Measurements from ENCODE around the gene UBE2E2.

Gene UBE2E2

GRCh38 chr3:23553353-23553752 is 350.2 kb downstream of the UBE2E2 start:
- no peak for TF ChIP-seq POLR2AphosphoS5 (IDR thresholded peaks at IDR 0.05; ENCODE audit: low read depth, low read length)
- no peak for TF ChIP-seq FOXP2 (optimal IDR thresholded peaks at IDR 0.05; ENCODE audit: borderline replicate concordance, extremely low read depth, extremely low read length, insufficient read depth)
- TF ChIP-seq TAF1 (IDR thresholded peaks at IDR 0.05; ENCODE audit: borderline replicate concordance, insufficient read depth, low read length), result no peak
- no peak for TF ChIP-seq SIN3A (IDR thresholded peaks at IDR 0.05; ENCODE audit: borderline replicate concordance, insufficient read depth, low read length)
- TF ChIP-seq, protein P1, sequence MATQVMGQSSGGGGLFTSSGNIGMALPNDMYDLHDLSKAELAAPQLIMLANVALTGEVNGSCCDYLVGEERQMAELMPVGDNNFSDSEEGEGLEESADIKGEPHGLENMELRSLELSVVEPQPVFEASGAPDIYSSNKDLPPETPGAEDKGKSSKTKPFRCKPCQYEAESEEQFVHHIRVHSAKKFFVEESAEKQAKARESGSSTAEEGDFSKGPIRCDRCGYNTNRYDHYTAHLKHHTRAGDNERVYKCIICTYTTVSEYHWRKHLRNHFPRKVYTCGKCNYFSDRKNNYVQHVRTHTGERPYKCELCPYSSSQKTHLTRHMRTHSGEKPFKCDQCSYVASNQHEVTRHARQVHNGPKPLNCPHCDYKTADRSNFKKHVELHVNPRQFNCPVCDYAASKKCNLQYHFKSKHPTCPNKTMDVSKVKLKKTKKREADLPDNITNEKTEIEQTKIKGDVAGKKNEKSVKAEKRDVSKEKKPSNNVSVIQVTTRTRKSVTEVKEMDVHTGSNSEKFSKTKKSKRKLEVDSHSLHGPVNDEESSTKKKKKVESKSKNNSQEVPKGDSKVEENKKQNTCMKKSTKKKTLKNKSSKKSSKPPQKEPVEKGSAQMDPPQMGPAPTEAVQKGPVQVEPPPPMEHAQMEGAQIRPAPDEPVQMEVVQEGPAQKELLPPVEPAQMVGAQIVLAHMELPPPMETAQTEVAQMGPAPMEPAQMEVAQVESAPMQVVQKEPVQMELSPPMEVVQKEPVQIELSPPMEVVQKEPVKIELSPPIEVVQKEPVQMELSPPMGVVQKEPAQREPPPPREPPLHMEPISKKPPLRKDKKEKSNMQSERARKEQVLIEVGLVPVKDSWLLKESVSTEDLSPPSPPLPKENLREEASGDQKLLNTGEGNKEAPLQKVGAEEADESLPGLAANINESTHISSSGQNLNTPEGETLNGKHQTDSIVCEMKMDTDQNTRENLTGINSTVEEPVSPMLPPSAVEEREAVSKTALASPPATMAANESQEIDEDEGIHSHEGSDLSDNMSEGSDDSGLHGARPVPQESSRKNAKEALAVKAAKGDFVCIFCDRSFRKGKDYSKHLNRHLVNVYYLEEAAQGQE (IDR thresholded peaks at IDR 0.05; ENCODE audit: insufficient read depth in 1 of 2, low read depth in 2 of 2, low read length in 2 of 2), result no peak

- no peak for TF ChIP-seq FOXP2 (optimal IDR thresholded peaks at IDR 0.05; ENCODE audit: borderline replicate concordance, extremely low read depth, extremely low read length, insufficient read depth)
- no peak for TF ChIP-seq SIN3A (IDR thresholded peaks at IDR 0.05; ENCODE audit: borderline replicate concordance, insufficient read depth, low read length)
- no peak for TF ChIP-seq POLR2AphosphoS5 (IDR thresholded peaks at IDR 0.05; ENCODE audit: low read depth, low read length)
- no peak for TF ChIP-seq TAF1 (IDR thresholded peaks at IDR 0.05; ENCODE audit: borderline replicate concordance, insufficient read depth, low read length)
- TF ChIP-seq, protein P1 (IDR thresholded peaks at IDR 0.05; ENCODE audit: insufficient read depth in 1 of 2, low read depth in 2 of 2, low read length in 2 of 2), result no peak
Measured at GRCh38 chr3:23565041-23565775, 362.1 kb downstream of the UBE2E2 start.

DNA sequence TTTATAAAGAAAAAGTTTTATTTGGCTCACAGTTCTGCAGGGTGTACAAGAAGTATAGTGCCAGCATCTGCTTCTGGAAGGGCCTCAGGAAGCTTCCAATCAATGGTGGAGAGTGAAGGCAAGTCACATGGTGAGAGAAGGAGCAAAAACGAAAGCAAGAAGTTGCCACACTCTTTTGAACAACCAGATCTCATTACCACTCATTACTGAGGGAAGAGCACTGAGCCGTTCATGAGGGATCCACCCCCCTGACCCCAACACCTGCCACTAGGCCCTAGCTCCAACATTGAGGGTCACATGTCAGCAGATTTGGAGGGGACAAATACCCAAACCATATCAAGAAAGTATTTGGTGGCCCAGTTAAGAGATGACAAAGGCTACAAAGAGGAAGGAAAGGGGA is 363.4 kb downstream of the UBE2E2 start:
- TF ChIP-seq POLR2AphosphoS5 (IDR thresholded peaks at IDR 0.05; ENCODE audit: low read depth, low read length) (no peak), FOXP2 (optimal IDR thresholded peaks at IDR 0.05; ENCODE audit: borderline replicate concordance, extremely low read depth, extremely low read length, insufficient read depth) (no peak), SIN3A (IDR thresholded peaks at IDR 0.05; ENCODE audit: borderline replicate concordance, insufficient read depth, low read length) (no peak), TAF1 (IDR thresholded peaks at IDR 0.05; ENCODE audit: borderline replicate concordance, insufficient read depth, low read length) (no peak)
- TF ChIP-seq, protein P1 (IDR thresholded peaks at IDR 0.05; ENCODE audit: insufficient read depth in 1 of 2, low read depth in 2 of 2, low read length in 2 of 2), result no peak

DNA sequence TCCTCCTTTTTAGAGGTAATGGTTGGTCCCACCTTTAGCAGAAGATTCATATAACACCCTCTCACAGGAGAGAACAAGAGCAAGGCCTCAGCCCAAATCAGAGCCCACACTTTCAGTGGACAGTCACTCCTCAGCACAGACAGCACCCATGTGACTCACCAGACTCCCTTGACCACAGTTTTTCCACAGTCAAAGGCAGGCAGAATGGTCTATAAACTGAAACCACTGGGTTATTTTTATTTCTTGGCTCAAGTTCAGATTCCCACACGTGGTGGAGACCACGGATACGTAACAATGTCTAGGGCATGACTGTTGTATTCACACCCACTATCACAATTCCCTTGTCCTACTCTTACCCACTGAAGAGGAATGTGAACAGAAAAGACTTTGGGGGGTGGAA is 364.8 kb downstream of the UBE2E2 start:
- no peak for TF ChIP-seq FOXP2 (optimal IDR thresholded peaks at IDR 0.05; ENCODE audit: borderline replicate concordance, extremely low read depth, extremely low read length, insufficient read depth)
- TF ChIP-seq, protein P1 (IDR thresholded peaks at IDR 0.05; ENCODE audit: insufficient read depth in 1 of 2, low read depth in 2 of 2, low read length in 2 of 2), result no peak
- no peak for TF ChIP-seq TAF1 (IDR thresholded peaks at IDR 0.05; ENCODE audit: borderline replicate concordance, insufficient read depth, low read length)
- TF ChIP-seq SIN3A (IDR thresholded peaks at IDR 0.05; ENCODE audit: borderline replicate concordance, insufficient read depth, low read length), result no peak
- no peak for TF ChIP-seq POLR2AphosphoS5 (IDR thresholded peaks at IDR 0.05; ENCODE audit: low read depth, low read length)
